Measurements from ENCODE around the gene CIC. TPM values are rescaled to one million over a fixed set of nuclear protein-coding genes. Genes with fewer than 3 reads are reported as not detected.

CIC gene
- total and polyA plus RNA-seq, 10 of the 15 experiments (the other 5 are each of a cell fraction or from before 2014, with no cell fraction given): 0.18 to 50.6 (median 7.1) TPM

DNA sequence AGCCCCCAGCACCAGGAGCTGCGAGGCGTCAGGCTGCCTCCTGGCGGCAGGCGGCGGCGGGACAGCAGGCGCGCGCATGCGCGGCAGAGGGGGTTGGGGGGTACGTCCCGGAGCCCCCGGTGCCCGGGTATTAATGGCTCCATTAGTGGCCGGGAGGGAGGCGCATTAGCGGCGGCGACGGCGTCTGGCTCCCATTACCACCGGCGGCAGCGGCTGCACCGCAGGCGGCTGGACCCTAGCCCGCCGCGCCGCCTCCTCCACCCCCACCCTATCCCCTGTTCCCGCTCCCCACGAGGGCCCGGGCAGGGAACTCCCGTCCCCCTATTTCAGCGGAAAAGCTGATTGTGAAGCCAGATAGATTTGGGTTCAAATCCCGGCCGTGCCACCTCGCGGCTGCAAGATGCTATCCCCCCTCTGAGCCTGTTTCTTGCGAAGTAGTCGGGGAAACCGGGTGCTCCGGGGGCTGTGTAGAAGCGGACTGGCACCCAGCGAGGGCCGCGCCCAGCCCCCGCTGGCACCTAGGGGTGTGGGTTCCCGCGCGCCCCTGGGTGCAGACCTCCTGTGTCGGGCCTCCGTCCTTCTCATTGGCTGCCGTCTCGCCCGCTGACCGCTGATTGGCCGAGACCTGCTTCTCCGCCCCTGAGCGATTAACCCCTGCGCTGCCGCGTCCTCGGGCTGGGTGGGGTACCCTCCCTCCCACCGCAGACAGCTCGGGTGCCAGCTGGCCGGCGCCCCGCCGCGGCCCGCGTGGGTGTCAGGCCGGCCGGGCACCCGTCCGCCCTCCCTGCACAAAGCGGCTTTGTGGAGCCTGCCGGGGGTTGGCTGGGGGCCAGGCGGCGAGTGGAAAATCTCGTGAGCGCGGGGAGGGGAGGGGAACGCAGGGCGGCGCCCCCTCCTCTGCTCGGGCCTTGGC is 11.1 kb downstream of the CIC start (continued):
- TF ChIP-seq CREB1 (IDR thresholded peaks at IDR 0.05; ENCODE audit: low read depth) (peak; percentile 55; the same call in 1 of the 2 replicates), RFX5 (IDR thresholded peaks at IDR 0.05; ENCODE audit: low read depth, low read length) (peak; percentile 78; the same call in 1 of the 2 replicates), NRF1 (conservative IDR thresholded peaks at IDR 0.05; ENCODE audit: low read depth, low read length) (peak; percentile 71), TCF12 (IDR thresholded peaks at IDR 0.05; ENCODE audit: low read depth, low read length) (0 out of 2 replicates have a peak, but pooled peaks have one; percentile 29), ZNF217 (IDR thresholded peaks at IDR 0.05) (peak; percentile 74), BHLHE40 (IDR thresholded peaks at IDR 0.05; ENCODE audit: borderline replicate concordance in 1 of 2, low read depth in 2 of 2, low read length in 1 of 2) (peak in 1 of 2 experiments; percentile 87; a peak in 2 of 4 replicates), POU2F2 (IDR thresholded peaks at IDR 0.05; ENCODE audit: borderline replicate concordance, low read depth, low read length) (no peak)
- TF ChIP-seq, protein P1, sequence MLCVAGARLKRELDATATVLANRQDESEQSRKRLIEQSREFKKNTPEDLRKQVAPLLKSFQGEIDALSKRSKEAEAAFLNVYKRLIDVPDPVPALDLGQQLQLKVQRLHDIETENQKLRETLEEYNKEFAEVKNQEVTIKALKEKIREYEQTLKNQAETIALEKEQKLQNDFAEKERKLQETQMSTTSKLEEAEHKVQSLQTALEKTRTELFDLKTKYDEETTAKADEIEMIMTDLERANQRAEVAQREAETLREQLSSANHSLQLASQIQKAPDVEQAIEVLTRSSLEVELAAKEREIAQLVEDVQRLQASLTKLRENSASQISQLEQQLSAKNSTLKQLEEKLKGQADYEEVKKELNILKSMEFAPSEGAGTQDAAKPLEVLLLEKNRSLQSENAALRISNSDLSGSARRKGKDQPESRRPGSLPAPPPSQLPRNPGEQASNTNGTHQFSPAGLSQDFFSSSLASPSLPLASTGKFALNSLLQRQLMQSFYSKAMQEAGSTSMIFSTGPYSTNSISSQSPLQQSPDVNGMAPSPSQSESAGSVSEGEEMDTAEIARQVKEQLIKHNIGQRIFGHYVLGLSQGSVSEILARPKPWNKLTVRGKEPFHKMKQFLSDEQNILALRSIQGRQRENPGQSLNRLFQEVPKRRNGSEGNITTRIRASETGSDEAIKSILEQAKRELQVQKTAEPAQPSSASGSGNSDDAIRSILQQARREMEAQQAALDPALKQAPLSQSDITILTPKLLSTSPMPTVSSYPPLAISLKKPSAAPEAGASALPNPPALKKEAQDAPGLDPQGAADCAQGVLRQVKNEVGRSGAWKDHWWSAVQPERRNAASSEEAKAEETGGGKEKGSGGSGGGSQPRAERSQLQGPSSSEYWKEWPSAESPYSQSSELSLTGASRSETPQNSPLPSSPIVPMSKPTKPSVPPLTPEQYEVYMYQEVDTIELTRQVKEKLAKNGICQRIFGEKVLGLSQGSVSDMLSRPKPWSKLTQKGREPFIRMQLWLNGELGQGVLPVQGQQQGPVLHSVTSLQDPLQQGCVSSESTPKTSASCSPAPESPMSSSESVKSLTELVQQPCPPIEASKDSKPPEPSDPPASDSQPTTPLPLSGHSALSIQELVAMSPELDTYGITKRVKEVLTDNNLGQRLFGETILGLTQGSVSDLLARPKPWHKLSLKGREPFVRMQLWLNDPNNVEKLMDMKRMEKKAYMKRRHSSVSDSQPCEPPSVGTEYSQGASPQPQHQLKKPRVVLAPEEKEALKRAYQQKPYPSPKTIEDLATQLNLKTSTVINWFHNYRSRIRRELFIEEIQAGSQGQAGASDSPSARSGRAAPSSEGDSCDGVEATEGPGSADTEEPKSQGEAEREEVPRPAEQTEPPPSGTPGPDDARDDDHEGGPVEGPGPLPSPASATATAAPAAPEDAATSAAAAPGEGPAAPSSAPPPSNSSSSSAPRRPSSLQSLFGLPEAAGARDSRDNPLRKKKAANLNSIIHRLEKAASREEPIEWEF (IDR thresholded peaks at IDR 0.05; ENCODE audit: insufficient replicate concordance, low read depth, low read length): no peak

Measured in GM12878 (cell line).